GM12872 (cell line): ENCODE measurements around the gene FARS2.

Source experiments
- CTCF ChIP-seq: IDR thresholded peaks from 3 replicates; pipeline ENCODE4 v1.5.1; 2011; ENCODE audit warnings: low read depth, mild to moderate bottlenecking, low read length, moderate library complexity; ENCODE audit not compliant: insufficient read depth

FARS2 gene

GRCh38 chr6:5529015-5529414 lies 267.7 kb downstream of the FARS2 start:
- TF ChIP-seq CTCF, result no peak

- TF ChIP-seq CTCF, result no peak
These were observed 268.4 kb downstream of the FARS2 start for GRCh38 chr6:5529733-5530132.

GRCh38 chr6:5531161-5531560 lies 269.8 kb downstream of the FARS2 start:
- no peak for TF ChIP-seq CTCF

- TF ChIP-seq CTCF, result no peak
These were observed 270.6 kb downstream of the FARS2 start for GRCh38 chr6:5531853-5532375.

GRCh38 chr6:5532941-5533340 lies 271.6 kb downstream of the FARS2 start:
- TF ChIP-seq CTCF, result no peak

GRCh38 chr6:5534643-5535042 lies 273.3 kb downstream of the FARS2 start:
- no peak for TF ChIP-seq CTCF

GRCh38 chr6:5536644-5537043 lies 275.3 kb downstream of the FARS2 start:
- no peak for TF ChIP-seq CTCF
